C4-2B (cell line): ENCODE data around the gene ATP2B3.

Experiments
- CTCF ChIP-seq: fragments of 450-650 bp; conservative IDR thresholded peaks from 2 replicates; pipeline ENCODE4 v1.5.1; 2017; ENCODE audit warnings: mild to moderate bottlenecking
- ZFX ChIP-seq: fragments of 450-650 bp; IDR thresholded peaks from 2 replicates; pipeline ENCODE4 v1.6.1; 2017

GRCh38 chrX:153538424-153538823 lies 21.0 kb downstream of the ATP2B3 start:
- TF ChIP-seq CTCF (no peak), ZFX (no peak)
